Activated naive CD4-positive, alpha-beta T cell treated with anti-CD3 and anti-CD28 coated beads, Interleukin-2, amount 50 U/mL, for 72 hours (primary cell): ENCODE measurements around the gene SLC38A5. TPM values are rescaled to one million over a fixed set of nuclear protein-coding genes. Genes with fewer than 3 reads are reported as not detected.

Experiments
- ATAC-seq, 2 donors: fragments of 150-1000 bp; cut with Tn5 transposase; 2 replicates each; pipeline ENCODE4 v1.10.0; 2021; ENCODE audit warnings: mild to moderate bottlenecking in 2 of 2, moderate library complexity in 2 of 2
- DNase-seq, 2 donors: peaks; one replicate each; pipeline ENCODE4 v3.0.0; 2021 to 2022; ENCODE audit warnings: low spot score in 2 of 2
- H3K27ac Mint-ChIP-seq, 2 donors: one replicate each; pipeline ENCODE4 v1.8.0; 2022; ENCODE audit warnings: mild to moderate bottlenecking in 2 of 2, mixed read lengths in 2 of 2
- H3K36me3 Mint-ChIP-seq, 2 donors: one replicate each; pipeline ENCODE4 v1.8.0; 2022; ENCODE audit warnings: mixed read lengths in 2 of 2
- H3K9me3 Mint-ChIP-seq, 2 donors: one replicate each; pipeline ENCODE4 v1.8.0; 2022; ENCODE audit warnings: mixed read lengths in 2 of 2
- total RNA-seq, 2 donors: library from RNA; stranded (reverse); gene quantifications; one replicate each; pipeline ENCODE4 v1.2.3, GENCODE V29; 2022

SLC38A5 gene
- total RNA-seq, 2 donors from 2014 or later, result 46.3 to 94.5 TPM

- no peak overlapping the region for H3K27ac Mint-ChIP-seq
- peak in 1 of 2 donors; percentile 65 for ATAC-seq
- DNase-seq, result no peak
- H3K9me3 Mint-ChIP-seq, result no peaks in the 10 kb centered on the region
- no peaks in the 10 kb centered on the region for H3K36me3 Mint-ChIP-seq
These were observed 28.3 kb upstream of the SLC38A5 start for GRCh38 chrX:48498374-48498809.

GRCh38 chrX:48497871-48498270 lies 27.8 kb upstream of the SLC38A5 start:
- Mint-ChIP-seq H3K9me3 (no peaks in the 10 kb centered on the region), H3K36me3 (no peaks in the 10 kb centered on the region), H3K27ac (no peak overlapping the region)
- ATAC-seq (no peak), DNase-seq (no peak)

GRCh38 chrX:48496660-48497059 lies 26.6 kb upstream of the SLC38A5 start:
- Mint-ChIP-seq H3K27ac (no peak overlapping the region), H3K36me3 (no peaks in the 10 kb centered on the region), H3K9me3 (no peaks in the 10 kb centered on the region)
- no peak for ATAC-seq
- no peak for DNase-seq

- no peaks in the 10 kb centered on the region for H3K9me3 Mint-ChIP-seq
- ATAC-seq (peak in 1 of 2 donors; percentile 24), DNase-seq (peak in 1 of 2 donors; percentile 8)
- no peaks in the 10 kb centered on the region for H3K36me3 Mint-ChIP-seq
- H3K27ac Mint-ChIP-seq, result no peak overlapping the region
These were observed 23.9 kb upstream of the SLC38A5 start for GRCh38 chrX:48493890-48494364.

GRCh38 chrX:48492293-48492910 lies 22.3 kb upstream of the SLC38A5 start:
- Mint-ChIP-seq H3K36me3 (no peaks in the 10 kb centered on the region), H3K9me3 (no peaks in the 10 kb centered on the region), H3K27ac (no peak overlapping the region)
- DNase-seq (no peak), ATAC-seq (no peak)

GRCh38 chrX:48491809-48492208 lies 21.7 kb upstream of the SLC38A5 start:
- ATAC-seq (no peak), DNase-seq (no peak)
- no peak overlapping the region for H3K27ac Mint-ChIP-seq
- no peaks in the 10 kb centered on the region for H3K36me3 Mint-ChIP-seq
- H3K9me3 Mint-ChIP-seq, result no peaks in the 10 kb centered on the region

GRCh38 chrX:48490661-48491060 lies 20.6 kb upstream of the SLC38A5 start:
- Mint-ChIP-seq H3K36me3 (no peaks in the 10 kb centered on the region), H3K27ac (no peak overlapping the region), H3K9me3 (no peaks in the 10 kb centered on the region)
- no peak for ATAC-seq
- DNase-seq, result no peak

- DNase-seq, result no peak
- no peaks in the 10 kb centered on the region for H3K9me3 Mint-ChIP-seq
- H3K27ac Mint-ChIP-seq, result no peak overlapping the region
- ATAC-seq, result no peak
- no peaks in the 10 kb centered on the region for H3K36me3 Mint-ChIP-seq
These were observed 19.8 kb upstream of the SLC38A5 start for GRCh38 chrX:48489892-48490291.

GRCh38 chrX:48489296-48489695 lies 19.2 kb upstream of the SLC38A5 start:
- no peak overlapping the region for H3K27ac Mint-ChIP-seq
- H3K36me3 Mint-ChIP-seq, result no peaks in the 10 kb centered on the region
- H3K9me3 Mint-ChIP-seq, result no peaks in the 10 kb centered on the region
- ATAC-seq, result no peak
- no peak for DNase-seq

GRCh38 chrX:48488034-48488433 lies 18.0 kb upstream of the SLC38A5 start:
- no peak overlapping the region for H3K27ac Mint-ChIP-seq
- no peaks in the 10 kb centered on the region for H3K36me3 Mint-ChIP-seq
- no peaks in the 10 kb centered on the region for H3K9me3 Mint-ChIP-seq
- DNase-seq (no peak), ATAC-seq (no peak)

GRCh38 chrX:48487362-48487798 lies 17.3 kb upstream of the SLC38A5 start:
- H3K27ac Mint-ChIP-seq, result no peak overlapping the region
- DNase-seq, result no peak
- ATAC-seq, result peak in 1 of 2 donors; percentile 54
- no peaks in the 10 kb centered on the region for H3K36me3 Mint-ChIP-seq
- H3K9me3 Mint-ChIP-seq, result no peaks in the 10 kb centered on the region

- ATAC-seq (no peak), DNase-seq (no peak)
- H3K36me3 Mint-ChIP-seq, result peaks cover 5 to 10% of the 10 kb centered on the region in 2 donors
- H3K27ac Mint-ChIP-seq, result no peak overlapping the region
- H3K9me3 Mint-ChIP-seq, result no peaks in the 10 kb centered on the region
These were observed 12.5 kb upstream of the SLC38A5 start for GRCh38 chrX:48482526-48482925.

GRCh38 chrX:48480583-48480982 lies 10.5 kb upstream of the SLC38A5 start:
- Mint-ChIP-seq H3K9me3 (no peaks in the 10 kb centered on the region), H3K27ac (peak overlapping the region; percentile 69 to 85), H3K36me3 (peaks cover 25 to 26% of the 10 kb centered on the region in 2 donors)
- ATAC-seq (no peak), DNase-seq (no peak)

GRCh38 chrX:48480142-48480541 lies 10.1 kb upstream of the SLC38A5 start:
- DNase-seq (no peak), ATAC-seq (no peak)
- H3K27ac Mint-ChIP-seq, result peak overlapping the region; percentile 69 to 85
- peaks cover 26% of the 10 kb centered on the region in 2 donors for H3K36me3 Mint-ChIP-seq
- H3K9me3 Mint-ChIP-seq, result no peaks in the 10 kb centered on the region

GRCh38 chrX:48478806-48479205 lies 8.7 kb upstream of the SLC38A5 start:
- peak overlapping the region; percentile 41 to 56 for H3K27ac Mint-ChIP-seq
- DNase-seq, result no peak
- H3K36me3 Mint-ChIP-seq, result peaks cover 26% of the 10 kb centered on the region in 2 donors
- H3K9me3 Mint-ChIP-seq, result no peaks in the 10 kb centered on the region
- ATAC-seq, result no peak

GRCh38 chrX:48477960-48478755 lies 8.1 kb upstream of the SLC38A5 start:
- DNase-seq (no peak), ATAC-seq (no peak)
- Mint-ChIP-seq H3K27ac (peak overlapping the region; percentile 41 to 98), H3K9me3 (no peaks in the 10 kb centered on the region), H3K36me3 (peaks cover 26% of the 10 kb centered on the region in 2 donors)

GRCh38 chrX:48476919-48477318 lies 6.9 kb upstream of the SLC38A5 start:
- H3K27ac Mint-ChIP-seq, result peak overlapping the region; percentile 98 to 99
- H3K9me3 Mint-ChIP-seq, result no peaks in the 10 kb centered on the region
- peaks cover 26% of the 10 kb centered on the region in 2 donors for H3K36me3 Mint-ChIP-seq
- ATAC-seq (no peak), DNase-seq (no peak)
